ENCODE results near the gene PLVAP. TPM values are rescaled to one million over a fixed set of nuclear protein-coding genes. Genes with fewer than 3 reads are reported as not detected.

The PLVAP gene
- total RNA-seq, 1 experiment from 2014 or later = not detected

DNA sequence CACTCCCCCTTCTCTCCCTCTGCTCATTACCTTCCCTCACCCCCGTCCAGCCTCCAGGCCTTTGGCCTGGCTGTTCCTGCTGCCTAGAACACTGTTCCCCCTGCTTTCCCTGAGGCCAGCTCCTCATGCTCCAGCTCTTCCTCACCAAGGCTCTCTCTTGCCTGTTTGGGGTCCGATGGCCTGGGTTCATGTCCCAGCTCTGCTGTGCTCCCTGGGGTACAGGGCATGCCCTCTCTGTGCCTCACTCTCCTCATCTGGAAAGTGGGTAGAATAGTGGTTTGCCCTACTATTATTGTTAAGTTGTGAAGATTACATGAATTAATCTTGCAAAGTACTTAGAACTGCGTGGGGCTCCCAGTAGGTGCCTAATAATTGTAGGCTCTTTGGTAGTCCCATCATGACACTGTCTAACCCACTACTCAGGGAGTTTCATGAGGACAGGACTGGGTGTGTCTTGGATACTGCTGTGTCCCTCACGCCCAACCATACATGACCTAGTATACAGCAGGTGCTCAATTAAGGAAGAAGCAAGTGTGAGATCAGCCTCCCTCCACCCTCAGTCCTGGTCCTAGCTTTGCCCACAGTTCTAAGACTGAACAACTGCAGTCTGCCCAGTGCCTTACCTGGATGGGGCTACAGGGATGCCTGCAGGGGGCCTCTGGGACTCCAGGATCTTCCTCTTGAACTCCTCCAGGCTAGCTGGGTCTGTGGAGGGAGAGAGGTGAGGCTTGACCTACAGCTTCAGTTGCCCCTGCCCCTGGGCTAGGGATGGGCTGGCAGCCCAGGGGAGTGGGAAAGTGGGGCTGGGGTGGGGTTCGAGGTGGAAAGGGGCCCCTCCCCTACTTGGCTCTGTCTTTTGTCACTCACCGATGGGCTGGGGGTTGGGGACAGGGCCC lies 17.0 kb downstream of the PLVAP start:
- no peak for DNase-seq (ENCODE audit: low spot score)

DNA sequence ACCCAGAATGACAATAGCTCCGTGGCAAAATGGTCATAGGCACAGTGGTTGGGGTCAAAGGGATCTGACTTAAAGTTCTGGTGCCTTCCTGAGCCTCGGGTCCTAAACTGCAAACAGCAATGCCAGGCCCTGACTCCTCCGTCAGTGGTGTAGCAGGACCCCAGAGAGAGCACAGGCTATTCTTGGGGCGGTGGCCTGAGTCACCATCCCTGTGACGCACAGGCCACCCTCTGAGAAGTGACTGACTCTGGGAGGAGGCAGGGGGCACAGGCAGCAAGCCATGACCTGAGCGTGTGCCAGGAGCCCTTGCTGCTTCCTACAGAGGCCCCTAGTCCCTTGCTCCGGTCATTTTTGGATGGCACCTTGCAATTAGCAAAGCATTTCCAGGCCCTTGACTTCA lies 18.7 kb downstream of the PLVAP start:
- DNase-seq (ENCODE audit: low spot score) = no peak

DNA sequence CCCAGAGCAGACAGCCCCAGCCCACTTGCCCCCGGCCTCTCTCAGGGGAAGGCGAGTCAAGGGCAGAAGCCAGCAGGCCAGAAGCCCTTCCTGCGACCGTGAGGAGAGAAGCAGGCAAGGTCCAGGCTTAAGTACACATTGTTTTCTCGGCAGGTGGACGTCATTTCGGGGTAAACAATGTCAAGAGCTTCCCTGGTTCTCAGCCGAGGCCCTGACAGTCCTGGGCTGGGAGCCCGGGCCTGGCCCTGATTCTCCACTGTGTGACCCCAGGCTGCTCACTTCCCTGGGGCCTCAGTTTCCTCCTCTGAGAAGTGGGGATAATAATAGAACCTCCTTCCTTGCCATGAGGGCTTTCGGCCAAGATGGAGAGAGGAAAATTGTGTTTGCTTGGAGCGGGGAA lies 19.4 kb downstream of the PLVAP start:
- no peak for DNase-seq (ENCODE audit: low spot score)

GRCh38 chr19:17357078-17357666 lies 20.0 kb downstream of the PLVAP start:
- no peak for DNase-seq (ENCODE audit: low spot score)

- no peak for DNase-seq (ENCODE audit: low spot score)
Observed at GRCh38 chr19:17353386-17353785, 23.8 kb downstream of the PLVAP start.

DNA sequence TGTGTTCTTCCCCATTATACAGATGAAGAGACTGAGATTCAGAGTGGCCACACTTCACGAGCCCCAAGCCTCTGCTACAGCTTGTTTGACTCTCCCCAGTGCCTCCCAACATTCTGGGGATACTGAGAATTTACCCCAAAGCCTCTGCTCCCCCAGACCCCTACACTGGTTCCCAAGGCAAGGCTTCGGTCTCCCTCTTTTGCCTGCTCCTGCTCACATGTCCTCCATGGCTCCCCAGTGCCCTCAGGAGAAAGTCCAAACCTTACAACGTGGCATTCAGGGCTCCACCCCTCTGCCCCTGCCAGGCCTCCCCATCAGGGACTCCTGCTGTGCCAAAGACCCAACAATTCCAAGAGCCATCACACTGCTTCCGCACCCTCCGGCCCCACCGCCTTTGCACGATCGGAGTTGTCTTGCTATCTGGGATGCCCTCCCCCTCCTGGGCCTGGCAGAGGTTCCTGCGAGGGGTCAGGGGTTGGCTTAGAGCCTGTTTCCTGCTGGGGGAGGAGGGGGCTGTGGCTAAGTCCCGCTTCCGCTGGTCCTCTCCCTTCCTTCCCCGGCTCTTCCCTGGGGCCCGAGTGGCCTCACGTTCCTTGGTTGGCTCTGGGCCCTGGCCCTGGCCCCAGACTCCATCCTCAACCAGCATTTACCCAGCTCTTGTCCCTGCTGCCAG lies 24.4 kb downstream of the PLVAP start:
- no peak for DNase-seq (ENCODE audit: low spot score)

DNA sequence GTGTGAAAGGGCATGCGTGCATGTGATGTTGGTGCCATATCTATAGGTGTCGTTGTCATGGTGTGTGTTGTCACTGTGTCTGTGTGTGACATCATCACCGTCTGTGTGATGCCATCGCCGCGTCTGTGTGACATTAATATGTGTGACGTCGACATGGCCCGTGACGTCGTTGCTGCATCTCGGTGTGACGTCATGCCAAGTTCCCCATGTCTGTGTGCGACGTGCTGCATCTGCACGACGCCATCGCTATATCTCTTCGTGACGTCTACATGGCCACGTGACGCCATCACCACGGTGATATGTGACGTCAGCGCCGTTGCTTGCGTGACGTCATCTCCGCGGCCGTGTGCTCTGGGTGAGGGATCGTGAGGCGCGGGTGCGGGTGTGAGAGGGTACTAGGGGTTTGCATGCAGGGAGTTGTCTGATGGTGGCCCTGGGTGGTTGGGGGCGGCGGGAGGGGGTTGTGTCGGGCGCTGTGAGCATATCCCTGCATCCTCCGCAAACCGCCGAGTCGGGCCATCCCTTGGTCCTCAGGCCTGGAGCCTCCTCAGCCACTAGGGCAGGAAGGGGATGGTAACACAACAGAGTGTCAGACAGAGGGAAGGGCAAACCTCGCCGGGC lies 25.2 kb downstream of the PLVAP start:
- no peak for DNase-seq (ENCODE audit: low spot score)

DNA sequence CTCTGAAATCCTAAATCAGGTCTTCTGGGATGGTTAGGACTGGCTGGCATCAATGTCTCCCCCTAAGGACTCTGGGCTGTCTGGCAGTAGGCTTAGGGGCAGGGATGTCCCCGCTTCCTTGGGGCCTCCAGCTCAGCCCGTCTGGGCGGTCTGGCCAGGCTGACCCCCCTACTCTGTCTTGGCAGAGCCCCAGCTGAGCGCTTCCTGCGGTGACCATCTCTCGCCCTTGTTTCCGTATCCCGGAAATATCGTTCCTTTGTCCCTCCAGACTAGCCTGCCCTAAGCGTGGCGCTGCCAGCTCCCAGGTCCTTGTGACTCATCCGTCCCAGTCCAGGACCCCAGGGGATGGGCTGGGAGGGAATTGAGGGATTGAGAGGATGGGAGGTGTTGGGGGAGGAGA lies 28.4 kb downstream of the PLVAP start:
- no peak for DNase-seq (ENCODE audit: low spot score)

DNA sequence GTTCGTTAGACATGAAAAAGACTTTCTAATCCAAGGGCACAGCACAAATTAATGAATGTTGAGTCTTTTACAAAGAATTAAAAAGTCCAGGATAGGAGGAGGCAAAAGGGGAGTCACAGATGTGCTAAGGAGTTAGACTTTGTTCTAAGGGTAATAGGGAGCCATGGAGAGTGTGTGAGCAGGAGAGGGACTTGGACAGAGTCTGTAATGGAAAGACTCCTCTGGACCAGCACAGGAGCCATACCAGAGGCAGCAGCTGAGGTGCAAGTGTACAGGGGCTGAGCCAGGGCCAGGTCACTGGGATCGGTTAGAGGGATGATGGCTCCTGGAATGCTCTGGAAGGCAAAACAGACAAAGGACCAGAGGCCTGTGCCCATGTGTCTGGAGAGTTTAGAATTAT lies 29.3 kb downstream of the PLVAP start:
- no peak for DNase-seq (ENCODE audit: low spot score)

DNA sequence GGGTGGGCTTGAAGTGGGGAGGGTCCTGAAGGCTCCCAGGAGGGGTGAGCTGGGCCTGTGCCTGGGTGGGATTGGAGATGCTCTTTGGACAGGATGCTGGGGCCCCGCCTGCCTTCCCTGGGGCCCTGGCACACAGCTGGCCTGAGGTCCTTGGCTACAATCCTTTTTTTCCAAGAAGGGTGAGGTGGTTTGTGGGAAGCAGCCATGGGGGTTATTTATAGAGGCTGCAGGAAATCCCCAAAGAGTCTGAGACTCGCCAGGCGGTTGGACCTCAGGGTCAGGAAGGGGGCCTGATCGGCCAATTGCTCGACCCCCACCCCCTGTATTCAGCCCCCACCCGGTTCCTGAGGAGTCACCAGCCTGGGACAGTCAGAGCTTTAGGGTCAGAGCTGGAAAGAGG lies 29.8 kb downstream of the PLVAP start:
- no peak for DNase-seq (ENCODE audit: low spot score)

GRCh38 chr19:17346109-17346671 lies 31.0 kb downstream of the PLVAP start:
- peak; percentile 79 for DNase-seq (ENCODE audit: low spot score)

DNA sequence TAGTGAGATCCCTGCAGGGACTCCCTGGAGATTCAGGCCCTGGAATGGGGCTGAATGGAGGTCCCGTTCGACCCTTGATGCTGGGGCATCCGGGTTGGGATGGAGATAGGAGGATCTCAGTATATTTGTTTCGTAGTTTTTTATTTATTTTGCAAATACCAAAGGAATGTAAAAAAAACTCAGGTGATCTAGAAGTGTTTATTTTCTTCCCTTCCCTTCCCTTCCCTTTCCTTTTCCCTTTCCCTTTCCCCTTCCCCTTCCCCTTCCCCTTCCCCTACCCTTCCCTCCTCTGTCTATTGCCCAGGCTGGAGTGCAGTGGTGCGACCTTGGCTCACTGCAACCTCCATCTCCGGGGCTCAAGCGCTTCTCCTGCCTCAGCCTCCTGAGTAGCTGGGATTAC lies 35.3 kb downstream of the PLVAP start:
- DNase-seq (ENCODE audit: low spot score) = no peak

- DNase-seq (ENCODE audit: low spot score) = no peak
Observed at GRCh38 chr19:17341386-17341785, 35.8 kb downstream of the PLVAP start.

GRCh38 chr19:17340871-17341357 lies 36.2 kb downstream of the PLVAP start:
- DNase-seq (ENCODE audit: low spot score) = no peak

- DNase-seq (ENCODE audit: low spot score) = peak; percentile 40
Observed at GRCh38 chr19:17340302-17340870, 36.8 kb downstream of the PLVAP start.

DNA sequence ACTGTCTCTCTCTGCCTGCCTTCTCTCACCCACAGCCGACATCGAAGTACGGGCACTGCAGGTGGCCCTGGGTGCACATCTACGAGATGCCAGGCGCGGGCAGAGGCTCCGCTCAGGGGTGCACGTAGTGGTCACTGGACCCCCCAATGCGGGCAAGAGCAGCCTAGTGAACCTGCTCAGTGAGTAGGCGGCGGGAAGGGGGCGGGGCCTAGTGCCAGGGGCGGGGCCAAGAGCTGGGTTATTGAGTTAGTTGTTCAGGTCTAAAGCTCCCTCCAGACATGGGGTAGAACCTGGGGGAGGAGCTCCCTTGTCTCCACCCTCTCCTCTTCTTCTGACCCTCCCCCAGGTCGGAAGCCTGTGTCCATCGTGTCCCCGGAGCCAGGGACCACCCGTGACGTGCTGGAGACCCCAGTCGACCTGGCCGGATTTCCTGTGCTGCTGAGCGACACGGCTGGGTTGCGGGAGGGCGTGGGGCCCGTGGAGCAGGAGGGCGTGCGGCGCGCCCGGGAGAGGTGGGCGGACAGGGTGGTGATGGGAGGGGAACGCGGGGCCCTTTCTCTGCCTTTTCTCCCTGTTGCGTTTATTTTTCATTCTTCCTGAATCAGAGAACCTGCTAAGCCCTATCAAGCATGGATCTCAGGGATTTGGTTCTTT lies 37.9 kb downstream of the PLVAP start:
- peak; percentile 13 for DNase-seq (ENCODE audit: low spot score)

DNA sequence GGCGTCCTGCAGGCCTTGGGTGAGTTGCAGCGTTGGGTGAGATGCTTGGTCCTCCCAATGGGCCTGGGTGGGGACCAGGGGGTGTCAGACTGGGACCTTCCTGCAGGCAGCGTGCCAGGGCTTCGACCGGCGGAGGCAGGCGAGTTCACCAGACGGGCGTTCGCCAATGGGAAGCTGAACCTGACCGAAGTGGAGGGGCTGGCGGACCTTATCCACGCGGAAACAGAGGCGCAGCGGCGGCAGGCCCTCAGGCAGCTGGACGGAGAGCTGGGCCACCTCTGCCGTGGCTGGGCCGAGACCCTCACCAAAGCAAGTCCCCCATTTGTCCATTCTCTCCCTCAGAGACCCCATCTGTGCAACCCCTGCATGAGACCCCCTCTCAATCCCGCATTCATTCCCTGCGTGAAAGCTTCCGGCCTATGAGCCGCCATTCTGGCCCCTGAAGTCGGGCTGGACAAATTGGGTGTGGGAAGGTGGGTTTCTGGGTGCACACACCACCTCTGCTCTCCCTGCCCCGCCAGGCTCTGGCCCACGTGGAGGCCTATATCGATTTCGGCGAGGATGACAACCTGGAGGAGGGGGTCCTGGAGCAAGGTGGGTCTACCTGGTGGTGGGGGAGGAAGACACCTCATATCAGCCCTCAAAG lies 38.6 kb downstream of the PLVAP start:
- no peak for DNase-seq (ENCODE audit: low spot score)

DNA sequence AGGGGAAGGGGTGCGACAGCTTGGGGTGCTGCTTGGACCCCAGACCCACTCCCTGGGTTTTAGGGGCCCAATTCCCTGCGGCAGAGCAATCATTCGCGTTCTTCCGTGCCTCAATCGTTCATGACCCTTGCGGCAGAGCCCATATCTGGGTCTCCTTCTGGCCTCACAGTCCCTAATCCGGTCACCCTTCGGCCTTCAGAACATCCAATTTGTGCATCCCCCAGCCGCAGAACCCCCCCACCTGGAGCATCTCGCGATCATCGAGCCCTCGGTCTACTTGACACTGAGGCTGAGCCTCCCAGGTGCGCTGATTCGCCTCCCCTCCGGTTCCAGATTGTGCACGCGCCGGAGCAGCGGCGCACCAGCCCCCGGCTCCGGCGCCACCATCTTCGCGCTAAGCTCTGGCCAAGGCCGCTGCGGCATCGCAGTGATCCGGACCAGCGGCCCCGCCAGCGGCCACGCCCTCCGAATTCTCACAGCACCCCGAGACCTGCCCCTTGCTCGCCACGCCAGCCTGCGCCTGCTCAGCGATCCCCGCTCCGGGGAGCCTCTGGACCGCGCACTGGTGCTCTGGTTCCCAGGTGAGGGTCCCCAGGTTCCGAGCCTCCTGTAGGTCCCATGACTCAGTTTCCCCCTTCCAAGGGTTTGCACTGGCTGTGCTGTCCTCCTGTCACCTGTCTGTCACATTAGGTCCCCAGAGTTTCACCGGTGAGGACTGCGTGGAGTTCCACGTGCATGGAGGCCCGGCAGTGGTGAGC lies 39.3 kb downstream of the PLVAP start:
- peak; percentile 21 for DNase-seq (ENCODE audit: low spot score)

- DNase-seq (ENCODE audit: low spot score) = peak; percentile 93
Observed at GRCh38 chr19:17336872-17337674, 40.1 kb downstream of the PLVAP start, which contains the start of gene GTPBP3. Gene GTPBP3 (plus strand): TSS chr19:17337553. CDS start chr19:17337612, 59 bp downstream.
